ENCODE data around the gene TMEM14A.

Gene TMEM14A

GRCh38 chr6:52664186-52664990 lies 6.5 kb upstream of the TMEM14A start:
- Histone ChIP-seq H2AK5ac (ENCODE audit: low read depth, low read length) (peak overlapping the region; percentile 67), H3K4ac (ENCODE audit: low read length) (no peak overlapping the region), H3K23ac (ENCODE audit: low read depth, low read length, poor library complexity) (peak overlapping the region; percentile 76), H3K14ac (ENCODE audit: low read length) (peak overlapping the region; percentile 49), H3K79me1 (ENCODE audit: low read depth, low read length) (no peaks in the 10 kb centered on the region), H3K4me1 (ENCODE audit: control insufficient read depth in 2 of 2, insufficient read depth in 1 of 2, low read depth in 1 of 2, low read length in 2 of 2) (peaks cover 7 to 12% of the 10 kb centered on the region in 2 donors), H2BK5ac (ENCODE audit: low read length) (no peak overlapping the region), H4K91ac (ENCODE audit: low read depth, low read length, poor library complexity) (no peak overlapping the region), H4K8ac (ENCODE audit: low read depth, low read length) (no peak overlapping the region), H3K27me3 (ENCODE audit: control insufficient read depth in 3 of 3, insufficient read depth in 3 of 3, low read depth in 1 of 3, low read length in 3 of 3) (no peaks in the 10 kb centered on the region), H3K9me3 (replicated peaks in 1 of 2; ENCODE audit: control insufficient read depth in 2 of 2, insufficient read depth in 1 of 2, low read depth in 1 of 2, low read length in 2 of 2) (no peaks in the 10 kb centered on the region), H3K4me2 (ENCODE audit: insufficient read depth, low read length, poor library complexity, severe bottlenecking) (peak overlapping the region; percentile 77), H2BK15ac (ENCODE audit: low read length) (no peak overlapping the region), H2AFZ (ENCODE audit: low read length) (peak overlapping the region; percentile 94), H2BK120ac (ENCODE audit: low read depth, low read length) (no peak overlapping the region), H3K18ac (ENCODE audit: low read length) (peak overlapping the region; percentile 94), H2BK12ac (ENCODE audit: low read length) (no peak overlapping the region), H3K9ac (ENCODE audit: low read depth, low read length, poor library complexity) (peak overlapping the region; percentile 88), H3K36me3 (replicated peaks in 1 of 2; ENCODE audit: control insufficient read depth in 2 of 2, insufficient read depth in 2 of 2, low read length in 2 of 2) (peaks cover 0 to 33% of the 10 kb centered on the region in 2 donors), H3K4me3 (ENCODE audit: low read length in 2 of 2) (peak overlapping the region; percentile 83 to 87), H3K27ac (replicated peaks; ENCODE audit: low read length) (no peak overlapping the region)
- no CpG with 5 or more reads among the region's 53 CpGs for WGBS, 2 donors (ENCODE audit: extremely low coverage in 2 of 2, insufficient read length in 2 of 2, insufficient replicate concordance in 1 of 2)
- DNase-seq (ENCODE audit: low spot score): peak; percentile 90

GRCh38 chr6:52664991-52665686 lies 5.8 kb upstream of the TMEM14A start:
- 100% methylated on average over 1 of the region's 10 CpGs; no CpG with 5 or more reads in 1 of the 2 donors for WGBS, 2 donors (ENCODE audit: extremely low coverage in 2 of 2, insufficient read length in 2 of 2, insufficient replicate concordance in 1 of 2)

GRCh38 chr6:52666071-52666470 lies 4.8 kb upstream of the TMEM14A start:
- Histone ChIP-seq H2BK5ac (ENCODE audit: low read length) (no peak overlapping the region), H3K27me3 (ENCODE audit: control insufficient read depth in 3 of 3, insufficient read depth in 3 of 3, low read depth in 1 of 3, low read length in 3 of 3) (no peaks in the 10 kb centered on the region), H4K8ac (ENCODE audit: low read depth, low read length) (no peak overlapping the region), H2BK15ac (ENCODE audit: low read length) (no peak overlapping the region), H3K27ac (replicated peaks; ENCODE audit: low read length) (no peak overlapping the region), H3K9me3 (replicated peaks in 1 of 2; ENCODE audit: control insufficient read depth in 2 of 2, insufficient read depth in 1 of 2, low read depth in 1 of 2, low read length in 2 of 2) (no peaks in the 10 kb centered on the region), H3K4ac (ENCODE audit: low read length) (no peak overlapping the region), H2BK120ac (ENCODE audit: low read depth, low read length) (no peak overlapping the region), H3K9ac (ENCODE audit: low read depth, low read length, poor library complexity) (no peak overlapping the region), H3K4me3 (ENCODE audit: low read length in 2 of 2) (peak overlapping the region in 1 of 2 donors; percentile 83), H3K79me1 (ENCODE audit: low read depth, low read length) (no peaks in the 10 kb centered on the region), H3K4me2 (ENCODE audit: insufficient read depth, low read length, poor library complexity, severe bottlenecking) (no peak overlapping the region), H3K4me1 (ENCODE audit: control insufficient read depth in 2 of 2, insufficient read depth in 1 of 2, low read depth in 1 of 2, low read length in 2 of 2) (peaks cover 9 to 19% of the 10 kb centered on the region in 2 donors), H4K91ac (ENCODE audit: low read depth, low read length, poor library complexity) (no peak overlapping the region), H2AFZ (ENCODE audit: low read length) (no peak overlapping the region), H3K14ac (ENCODE audit: low read length) (no peak overlapping the region), H3K18ac (ENCODE audit: low read length) (no peak overlapping the region), H2AK5ac (ENCODE audit: low read depth, low read length) (no peak overlapping the region), H2BK12ac (ENCODE audit: low read length) (no peak overlapping the region), H3K23ac (ENCODE audit: low read depth, low read length, poor library complexity) (no peak overlapping the region), H3K36me3 (replicated peaks in 1 of 2; ENCODE audit: control insufficient read depth in 2 of 2, insufficient read depth in 2 of 2, low read length in 2 of 2) (peaks cover 0 to 33% of the 10 kb centered on the region in 2 donors)
- WGBS, 2 donors (ENCODE audit: extremely low coverage in 2 of 2, insufficient read length in 2 of 2, insufficient replicate concordance in 1 of 2): no CpG with 5 or more reads among the region's 2 CpGs
- no peak for DNase-seq (ENCODE audit: low spot score)

More at GRCh38 chr6:52664991-52665686, 5.8 kb upstream of the TMEM14A start:
- Histone ChIP-seq H3K14ac (ENCODE audit: low read length) (peak overlapping the region; percentile 49), H4K8ac (ENCODE audit: low read depth, low read length) (no peak overlapping the region), H3K9ac (ENCODE audit: low read depth, low read length, poor library complexity) (peak overlapping the region; percentile 88), H2AFZ (ENCODE audit: low read length) (peak overlapping the region; percentile 94), H3K23ac (ENCODE audit: low read depth, low read length, poor library complexity) (no peak overlapping the region), H3K9me3 (replicated peaks in 1 of 2; ENCODE audit: control insufficient read depth in 2 of 2, insufficient read depth in 1 of 2, low read depth in 1 of 2, low read length in 2 of 2) (no peaks in the 10 kb centered on the region), H3K36me3 (replicated peaks in 1 of 2; ENCODE audit: control insufficient read depth in 2 of 2, insufficient read depth in 2 of 2, low read length in 2 of 2) (peaks cover 0 to 33% of the 10 kb centered on the region in 2 donors), H2BK12ac (ENCODE audit: low read length) (no peak overlapping the region), H3K4me1 (ENCODE audit: control insufficient read depth in 2 of 2, insufficient read depth in 1 of 2, low read depth in 1 of 2, low read length in 2 of 2) (peaks cover 7 to 12% of the 10 kb centered on the region in 2 donors), H2BK120ac (ENCODE audit: low read depth, low read length) (no peak overlapping the region), H3K18ac (ENCODE audit: low read length) (no peak overlapping the region), H4K91ac (ENCODE audit: low read depth, low read length, poor library complexity) (no peak overlapping the region), H3K4me2 (ENCODE audit: insufficient read depth, low read length, poor library complexity, severe bottlenecking) (peak overlapping the region; percentile 50), H3K4me3 (ENCODE audit: low read length in 2 of 2) (peak overlapping the region; percentile 83 to 87), H3K27ac (replicated peaks; ENCODE audit: low read length) (no peak overlapping the region), H2BK15ac (ENCODE audit: low read length) (no peak overlapping the region), H3K27me3 (ENCODE audit: control insufficient read depth in 3 of 3, insufficient read depth in 3 of 3, low read depth in 1 of 3, low read length in 3 of 3) (no peaks in the 10 kb centered on the region), H2BK5ac (ENCODE audit: low read length) (no peak overlapping the region), H3K79me1 (ENCODE audit: low read depth, low read length) (no peaks in the 10 kb centered on the region), H3K4ac (ENCODE audit: low read length) (no peak overlapping the region), H2AK5ac (ENCODE audit: low read depth, low read length) (no peak overlapping the region)
- DNase-seq (ENCODE audit: low spot score): no peak

- Histone ChIP-seq H2AFZ (ENCODE audit: low read length) (no peak overlapping the region), H2BK12ac (ENCODE audit: low read length) (no peak overlapping the region), H3K9ac (ENCODE audit: low read depth, low read length, poor library complexity) (no peak overlapping the region), H3K27me3 (ENCODE audit: control insufficient read depth in 3 of 3, insufficient read depth in 3 of 3, low read depth in 1 of 3, low read length in 3 of 3) (peaks cover 0 to under 1% (median 0%) of the 10 kb centered on the region in 3 experiments), H2BK5ac (ENCODE audit: low read length) (no peak overlapping the region), H3K9me3 (replicated peaks in 1 of 2; ENCODE audit: control insufficient read depth in 2 of 2, insufficient read depth in 1 of 2, low read depth in 1 of 2, low read length in 2 of 2) (no peaks in the 10 kb centered on the region), H3K4me3 (ENCODE audit: low read length in 2 of 2) (no peak overlapping the region), H2BK120ac (ENCODE audit: low read depth, low read length) (no peak overlapping the region), H3K27ac (replicated peaks; ENCODE audit: low read length) (no peak overlapping the region), H4K91ac (ENCODE audit: low read depth, low read length, poor library complexity) (no peak overlapping the region), H3K4ac (ENCODE audit: low read length) (no peak overlapping the region), H3K36me3 (replicated peaks in 1 of 2; ENCODE audit: control insufficient read depth in 2 of 2, insufficient read depth in 2 of 2, low read length in 2 of 2) (peaks cover 0 to 33% of the 10 kb centered on the region in 2 donors), H2BK15ac (ENCODE audit: low read length) (no peak overlapping the region), H4K8ac (ENCODE audit: low read depth, low read length) (no peak overlapping the region), H3K4me1 (ENCODE audit: control insufficient read depth in 2 of 2, insufficient read depth in 1 of 2, low read depth in 1 of 2, low read length in 2 of 2) (peaks cover 9 to 22% of the 10 kb centered on the region in 2 donors), H3K18ac (ENCODE audit: low read length) (no peak overlapping the region), H3K4me2 (ENCODE audit: insufficient read depth, low read length, poor library complexity, severe bottlenecking) (no peak overlapping the region), H2AK5ac (ENCODE audit: low read depth, low read length) (no peak overlapping the region), H3K79me1 (ENCODE audit: low read depth, low read length) (no peaks in the 10 kb centered on the region), H3K23ac (ENCODE audit: low read depth, low read length, poor library complexity) (no peak overlapping the region), H3K14ac (ENCODE audit: low read length) (no peak overlapping the region)
- DNase-seq (ENCODE audit: low spot score): no peak
- WGBS, 2 donors (ENCODE audit: extremely low coverage in 2 of 2, insufficient read length in 2 of 2, insufficient replicate concordance in 1 of 2): no CpG with 5 or more reads among the region's 2 CpGs
Observed at GRCh38 chr6:52666523-52666922, 4.4 kb upstream of the TMEM14A start.

Data from neuronal stem cell (in vitro differentiated cells).